H1 (cell line): Measurements from ENCODE around the gene CHAC1. TPM values are rescaled to one million over a fixed set of nuclear protein-coding genes. Genes with fewer than 3 reads are reported as not detected.

Source experiments
- CTCF ChIA-PET: fragments of 300-600 bp; sonication (Branson Sonifier 250); formaldehyde crosslinking; loops from one replicate; lab custom pipeline; 2021; ENCODE audit not compliant: partially characterized antibody; lab: Charles Lee
- POLR2A ChIA-PET: fragments of 300-600 bp; sonication (Branson Sonifier 250); formaldehyde crosslinking; loops from one replicate; lab custom pipeline; 2021; ENCODE audit warnings: inconsistent platforms; ENCODE audit not compliant: partially characterized antibody; lab: Charles Lee
- DNase-seq, 2 experiments: peaks; one replicate each; pipeline versions ENCODE4 v3.0.0 to v3.0.0-alpha.2; 2010 to 2022; ENCODE audit warnings: low spot score in 2 of 2, low read depth in 1 of 2, mixed read lengths in 1 of 2
- FAIRE-seq: peaks from 2 replicates; lab custom pipeline; 2011; peaks lifted over from hg19 to GRCh38; lab: Jason Lieb, UNC
- H2AFZ ChIP-seq: 2 replicates; pipeline ENCODE4 v1.8.1; 2012; ENCODE audit warnings: low read length, inconsistent platforms
- H2AK5ac ChIP-seq: 2 replicates; pipeline ENCODE4 v1.6.1; 2013; ENCODE audit warnings: low read depth, low read length
- H2BK120ac ChIP-seq: replicated peaks from 2 replicates; pipeline ENCODE3; 2013; ENCODE audit warnings: low read depth, low read length, inconsistent platforms
- H2BK12ac ChIP-seq: 2 replicates; pipeline ENCODE4 v1.6.1; 2013; ENCODE audit warnings: low read depth, low read length
- H2BK15ac ChIP-seq: 2 replicates; pipeline ENCODE4 v1.6.1; 2013; ENCODE audit warnings: low read length
- H2BK20ac ChIP-seq: 2 replicates; pipeline ENCODE4 v1.6.1; 2013; ENCODE audit warnings: low read length
- H2BK5ac ChIP-seq: 2 replicates; pipeline ENCODE4 v1.6.1; 2013; ENCODE audit warnings: low read depth, low read length
- H3K14ac ChIP-seq: 2 replicates; pipeline ENCODE4 v1.6.1; 2013; ENCODE audit warnings: inconsistent platforms; ENCODE audit not compliant: insufficient read length
- H3K18ac ChIP-seq: 2 replicates; pipeline ENCODE4 v1.6.1; 2013; ENCODE audit warnings: low read length; ENCODE audit errors: extremely low read depth
- H3K23ac ChIP-seq: 2 replicates; pipeline ENCODE4 v1.6.1; 2013; ENCODE audit warnings: inconsistent platforms; ENCODE audit not compliant: insufficient read length
- H3K23me2 ChIP-seq: 2 replicates; pipeline ENCODE4 v1.6.1; 2013; ENCODE audit warnings: low read depth, low read length
- H3K27ac ChIP-seq: 2 replicates; pipeline ENCODE4 v1.6.1; 2011; ENCODE audit warnings: low read depth, low read length, inconsistent platforms
- H3K27me3 ChIP-seq, 4 experiments: replicated peaks in 1 of 4; 1 replicate in 1 of 4; 2 replicates in 3 of 4; pipeline versions ENCODE4 v1.6.1 to v1.8.1; 2011 to 2013; ENCODE audit warnings: low read length in 3 of 4, mild to moderate bottlenecking in 3 of 4, inconsistent platforms in 2 of 4, mixed read lengths in 2 of 4, moderate library complexity in 1 of 4; ENCODE audit not compliant: control insufficient read depth in 3 of 4, insufficient read depth in 3 of 4; ENCODE audit errors: extremely low read depth in 1 of 4
- H3K36me3 ChIP-seq, 4 experiments: 2 replicates each; pipeline versions ENCODE4 v1.6.1 to v1.8.1; 2011 to 2013; ENCODE audit warnings: mild to moderate bottlenecking in 4 of 4, low read length in 3 of 4, moderate library complexity in 2 of 4, control low read depth in 1 of 4, inconsistent platforms in 1 of 4; ENCODE audit not compliant: insufficient read depth in 4 of 4, control insufficient read depth in 2 of 4
- H3K4ac ChIP-seq: replicated peaks from 2 replicates; pipeline ENCODE3; 2013; ENCODE audit warnings: low read length, low read depth, mixed read lengths, inconsistent platforms; ENCODE audit not compliant: insufficient read length
- H3K4me1 ChIP-seq, 4 experiments: replicated peaks in 1 of 4; 1 replicate in 1 of 4; 2 replicates in 3 of 4; pipeline versions ENCODE4 v1.6.1 to v1.8.1; 2011 to 2013; ENCODE audit warnings: low read length in 3 of 4, inconsistent platforms in 2 of 4, mixed read lengths in 1 of 4; ENCODE audit not compliant: insufficient read depth in 4 of 4, control insufficient read depth in 3 of 4
- H3K4me2 ChIP-seq, 2 experiments: 2 replicates each; pipeline versions ENCODE4 v1.6.1 to v1.8.1; 2011 to 2013; ENCODE audit warnings: low read depth in 2 of 2, low read length in 2 of 2, control low read depth in 1 of 2, inconsistent platforms in 1 of 2, mild to moderate bottlenecking in 1 of 2; ENCODE audit not compliant: insufficient read depth in 1 of 2
- H3K4me3 ChIP-seq, 4 experiments: fragments of 200-600, 300-600 bp in 1 of 4; sonication (generic), shearing (Covaris generic), sonication (Bioruptor Twin) in 1 of 4; 2 replicates each; pipeline versions ENCODE4 v1.5.1 to v1.8.1; 2011 to 2016; ENCODE audit warnings: low read length in 4 of 4, low read depth in 3 of 4, control low read depth in 2 of 4, inconsistent platforms in 2 of 4, mild to moderate bottlenecking in 2 of 4, mixed read lengths in 1 of 4, moderate library complexity in 1 of 4; ENCODE audit not compliant: insufficient read depth in 2 of 4; ENCODE audit errors: extremely low read depth in 1 of 4
- H3K56ac ChIP-seq: replicated peaks from 2 replicates; pipeline ENCODE3; 2013; ENCODE audit warnings: low read depth, mild to moderate bottlenecking, mixed read lengths, low read length, inconsistent platforms; ENCODE audit not compliant: insufficient read length
- H3K79me1 ChIP-seq: 2 replicates; pipeline ENCODE4 v1.6.1; 2013; ENCODE audit warnings: low read depth, low read length, control low read depth
- H3K79me2 ChIP-seq, 2 experiments: 2 replicates each; pipeline versions ENCODE4 v1.6.1 to v1.8.1; 2012 to 2013; ENCODE audit warnings: low read length in 2 of 2, mild to moderate bottlenecking in 2 of 2, inconsistent platforms in 1 of 2; ENCODE audit not compliant: insufficient read depth in 2 of 2, control insufficient read depth in 1 of 2
- H3K9ac ChIP-seq, 4 experiments: replicated peaks in 1 of 4; 1 replicate in 1 of 4; 2 replicates in 3 of 4; pipeline versions ENCODE4 v1.6.1 to v1.8.1; 2011 to 2013; ENCODE audit warnings: low read depth in 3 of 4, low read length in 3 of 4, control low read depth in 2 of 4, mild to moderate bottlenecking in 2 of 4, moderate library complexity in 2 of 4, inconsistent platforms in 1 of 4; ENCODE audit errors: extremely low read depth in 1 of 4
- H3K9me3 ChIP-seq, 2 experiments: 2 replicates each; pipeline versions ENCODE4 v1.6.1 to v1.8.1; 2012 to 2013; ENCODE audit warnings: mild to moderate bottlenecking in 2 of 2, moderate library complexity in 2 of 2, control low read depth in 1 of 2, inconsistent platforms in 1 of 2, low read depth in 1 of 2, low read length in 1 of 2, mixed read lengths in 1 of 2; ENCODE audit not compliant: insufficient read depth in 2 of 2
- H4K20me1 ChIP-seq, 2 experiments: replicated peaks in 1 of 2; 2 replicates each; pipeline versions ENCODE3 to v1.8.1; 2011 to 2013; ENCODE audit warnings: inconsistent platforms in 2 of 2, low read length in 2 of 2, mild to moderate bottlenecking in 1 of 2; ENCODE audit not compliant: insufficient read depth in 2 of 2, control insufficient read depth in 1 of 2
- H4K5ac ChIP-seq: 2 replicates; pipeline ENCODE4 v1.6.1; 2013; ENCODE audit warnings: low read length, low read depth, mixed read lengths, inconsistent platforms; ENCODE audit not compliant: insufficient read length
- H4K8ac ChIP-seq: 2 replicates; pipeline ENCODE4 v1.8.0; 2013; ENCODE audit warnings: mild to moderate bottlenecking, moderate library complexity, low read length, inconsistent platforms; ENCODE audit not compliant: insufficient read depth; ENCODE audit errors: extremely low read depth
- H4K91ac ChIP-seq: replicated peaks from 2 replicates; pipeline ENCODE3; 2013; ENCODE audit warnings: low read length, mixed read lengths, inconsistent platforms; ENCODE audit not compliant: insufficient read length
- BCL11A ChIP-seq, 2 experiments: IDR thresholded peaks; one replicate each; pipeline ENCODE4 v1.6.1; 2011; ENCODE audit warnings: low read depth in 2 of 2, low read length in 2 of 2, mild to moderate bottlenecking in 2 of 2
- CTBP2 ChIP-seq: IDR thresholded peaks from 2 replicates; pipeline ENCODE4 v1.7.0; 2011; ENCODE audit warnings: borderline replicate concordance, mild to moderate bottlenecking, moderate library complexity, mixed read lengths, low read length; ENCODE audit not compliant: insufficient read depth, insufficient read length
- EZH2 ChIP-seq: fragments of 200-600 bp; sonication (generic); IDR thresholded peaks from 2 replicates; pipeline ENCODE4 v1.7.1; 2012; ENCODE audit warnings: low read depth, mild to moderate bottlenecking, moderate library complexity, low read length, inconsistent platforms; ENCODE audit not compliant: severe bottlenecking
- KDM1A ChIP-seq: fragments of 200-600, 300-600 bp; sonication (generic); IDR thresholded peaks from 2 replicates; pipeline ENCODE4 v1.7.1; 2016; ENCODE audit warnings: mild to moderate bottlenecking, low read length, borderline replicate concordance
- KDM5A ChIP-seq: fragments of 200-600 bp; IDR thresholded peaks from 2 replicates; pipeline ENCODE4 v1.7.1; 2012; ENCODE audit warnings: mild to moderate bottlenecking, low read length, inconsistent platforms, mixed read lengths
- PHF8 ChIP-seq: fragments of 200-600 bp; sonication (generic); conservative IDR thresholded peaks from 2 replicates; pipeline ENCODE4 v1.7.1; 2012; ENCODE audit warnings: low read depth, mild to moderate bottlenecking, inconsistent platforms, low read length, moderate library complexity
- RBBP5 ChIP-seq: IDR thresholded peaks from 2 replicates; pipeline ENCODE4 v1.7.1; 2012; ENCODE audit warnings: low read depth, mild to moderate bottlenecking, inconsistent platforms, low read length, moderate library complexity, borderline replicate concordance
- RNF2 ChIP-seq: fragments of 200-900, 300-1000 bp; sonication (generic); IDR thresholded peaks from 2 replicates; pipeline ENCODE4 v1.7.1; 2016; ENCODE audit warnings: borderline replicate concordance, low read depth, mild to moderate bottlenecking, antibody characterized with exemption, low read length; ENCODE audit not compliant: poor library complexity, severe bottlenecking; ENCODE audit errors: missing control alignments
- RXRA ChIP-seq: IDR thresholded peaks from 2 replicates; pipeline ENCODE4 v1.6.1; 2011; ENCODE audit warnings: low read depth, mild to moderate bottlenecking, low read length, moderate library complexity; ENCODE audit not compliant: insufficient read depth
- SAP30 ChIP-seq: fragments of 300-600 bp; sonication (generic); IDR thresholded peaks from 2 replicates; pipeline ENCODE4 v1.7.1; 2012; ENCODE audit warnings: low read length, moderate library complexity, mild to moderate bottlenecking, inconsistent platforms; ENCODE audit not compliant: insufficient read depth, insufficient replicate concordance
- SIN3A ChIP-seq, 2 experiments: IDR thresholded peaks in 1 of 2; conservative IDR thresholded peaks in 1 of 2; 2 replicates each; pipeline ENCODE4 v1.6.1; 2011 to 2012; ENCODE audit warnings: low read length in 2 of 2, improper control_type of control experiment in 1 of 2, low read depth in 1 of 2, mild to moderate bottlenecking in 1 of 2
- ZNF274 ChIP-seq: IDR thresholded peaks from 2 replicates; pipeline ENCODE4 v1.7.0; 2012; ENCODE audit warnings: low read length, borderline replicate concordance; ENCODE audit errors: extremely low read depth
- WGBS, 2 experiments: shearing (Covaris generic) in 1 of 2; methylation state at CpG; one replicate each; pipeline versions ENCODE4 v1.1.6 to v1.1.7; 2013 to 2015; ENCODE audit warnings: low lambda C conversion rate in 2 of 2, mixed read lengths in 2 of 2, inconsistent platforms in 1 of 2, low coverage in 1 of 2, missing lambda C conversion rate in 1 of 2; ENCODE audit not compliant: insufficient replicate concordance in 2 of 2, insufficient coverage in 1 of 2, insufficient read length in 1 of 2; ENCODE audit errors: extremely low coverage in 1 of 2, missing lambda C conversion rate in 1 of 2; 5-methylcytosine and 5-hydroxymethylcytosine counted together
- polyA plus RNA-seq, 7 experiments: library from polyadenylated mRNA; depleted of rRNA in 3 of 7; stranded (reverse) in 5 of 7; unstranded in 2 of 7; fragments of >200 nt in 5 of 7; fragments of 200-250 nt in 2 of 7; gene quantifications; 1 replicate in 5 of 7; 2 replicates in 1 of 7; 4 replicates in 1 of 7; pipeline versions ENCODE4 v1.2.1 to v1.2.3, GENCODE V29; 2011 to 2013; ENCODE audit warnings: missing spikeins in 2 of 7, mixed read lengths in 2 of 7
- total RNA-seq: library from RNA; stranded (reverse); fragmentation: NEBNext Ultra II Directional; extraction: Animal tissue kit (Norgen Biotek cat#: 25700); gene quantifications from 2 replicates; pipeline ENCODE4 v1.2.1, GENCODE V29; 2021

The CHAC1 gene
- total and polyA plus RNA-seq, 2 of the 8 experiments (the other 6 are each of a cell fraction or from before 2014, with no cell fraction given): 34.3 to 159 TPM

DNA sequence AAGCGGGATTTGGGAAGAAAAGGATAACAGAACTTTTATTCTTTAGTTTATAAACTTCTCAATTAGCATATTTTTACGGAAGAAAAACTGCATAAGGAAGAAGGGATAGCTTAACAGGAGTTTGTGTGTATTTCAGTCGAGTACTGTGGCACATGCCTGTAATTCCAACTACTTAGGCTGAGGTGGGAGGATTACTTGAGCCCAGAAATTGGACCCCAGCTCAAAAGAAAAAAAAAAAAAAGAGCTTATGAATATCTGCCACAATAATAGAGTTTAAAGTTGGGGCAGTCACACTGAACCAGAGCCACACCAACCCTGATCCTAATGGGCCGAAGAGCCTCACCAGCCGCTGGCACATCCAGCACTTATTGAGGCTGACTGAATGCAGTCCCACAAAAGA, 31.1 kb downstream of the CHAC1 start:
- Histone ChIP-seq H3K56ac (no peak overlapping the region), H3K4me3 (no peak overlapping the region), H3K9me3 (no peaks in the 10 kb centered on the region), H2AK5ac (no peak overlapping the region), H3K79me1 (no peaks in the 10 kb centered on the region; the same call in 1 of the 2 replicates), H3K23me2 (no peaks in the 10 kb centered on the region), H3K14ac (no peak overlapping the region), H2BK5ac (no peak overlapping the region), H2BK20ac (no peak overlapping the region), H2BK120ac (no peak overlapping the region), H2BK15ac (no peak overlapping the region), H2AFZ (no peak overlapping the region), H4K5ac (no peak overlapping the region), H3K79me2 (no peaks in the 10 kb centered on the region), H3K18ac (no peak overlapping the region), H3K4me2 (no peak overlapping the region), H4K91ac (no peak overlapping the region), H2BK12ac (no peak overlapping the region), H3K4me1 (no peaks in the 10 kb centered on the region), H3K9ac (no peak overlapping the region), H3K36me3 (peaks cover 44 to 82% (median 71%) of the 10 kb centered on the region in 4 experiments), H4K20me1 (peaks cover 0 to 4% of the 10 kb centered on the region in 2 experiments), H3K27me3 (no peaks in the 10 kb centered on the region), H3K27ac (no peak overlapping the region), H4K8ac (no peak overlapping the region), H3K4ac (no peak overlapping the region), H3K23ac (no peak overlapping the region)
- ChIA-PET POLR2A (interaction anchor here (1.6 to 1.9 kb wide), 2 partner anchors 9 to 30 kb away, joined by 4 to 6 read pairs; no protein-coding TSS in a partner anchor), CTCF (interaction anchor here (0.7 to 2.2 kb wide), 3 partner anchors 9 to 269 kb away, joined by 3 to 7 read pairs (median 3); no protein-coding TSS in a partner anchor)
- no peak for FAIRE-seq
- 93% methylated on average over 5 of the region's 5 CpGs; no CpG with 5 or more reads in 1 of the 2 experiments for WGBS, 2 experiments
- no peak for DNase-seq
- TF ChIP-seq PHF8 (no peak), ZNF274 (no peak), SAP30 (no peak), BCL11A (IDR thresholded peaks at IDR 0.05; ENCODE audit: low read depth in 2 of 2, low read length in 2 of 2) (no peak), KDM5A (no peak), RNF2 (no peak), KDM1A (no peak), RXRA (no peak), SIN3A (conservative IDR thresholded peaks at IDR 0.05 in 1 of 2, IDR thresholded peaks at IDR 0.05 in 1 of 2; ENCODE audit: low read depth in 1 of 2, low read length in 2 of 2) (no peak), EZH2 (no peak), CTBP2 (no peak), RBBP5 (no peak)
